SK-N-MC (cell line): ENCODE data around the gene SKOR2.
A peak's percentile ranks its signal among the peaks of the same experiment; 100 is the strongest.

Experiments used
- DNase-seq: peaks from one replicate; pipeline ENCODE4 v3.0.0-alpha.2; 2011; ENCODE audit warnings: low read depth, low spot score
- H3K27ac ChIP-seq: fragments of 200-600 bp; sonication (generic); 2 replicates; pipeline ENCODE4 v1.5.1; 2016; ENCODE audit warnings: mixed run types
- H3K36me3 ChIP-seq: fragments of 200-600 bp; sonication (generic); 2 replicates; pipeline ENCODE4 v1.6.1; 2017; ENCODE audit warnings: antibody characterized with exemption, low read length, mixed read lengths; ENCODE audit not compliant: insufficient read depth
- H3K4me3 ChIP-seq: fragments of 200-600 bp; sonication (generic); 2 replicates; pipeline ENCODE4 v1.5.1; 2016
- H3K9ac ChIP-seq: fragments of 200-600 bp; sonication (generic); 2 replicates; pipeline ENCODE4 v1.8.0; 2017; ENCODE audit warnings: mixed run types, mixed read lengths; ENCODE audit not compliant: insufficient read length
- H3K9me3 ChIP-seq: fragments of 200-600 bp; sonication (generic); 2 replicates; pipeline ENCODE4 v1.6.1; 2017; ENCODE audit warnings: low read depth, mild to moderate bottlenecking, antibody characterized with exemption, low read length, moderate library complexity, mixed read lengths
- EZH2 ChIP-seq: fragments of 200-600 bp; sonication (generic); IDR thresholded peaks from one replicate; pipeline ENCODE4 v1.6.1; 2017; ENCODE audit warnings: antibody characterized with exemption
- FOXP2 ChIP-seq: optimal IDR thresholded peaks from 2 replicates; pipeline ENCODE3; 2011; ENCODE audit warnings: mild to moderate bottlenecking, moderate library complexity; ENCODE audit not compliant: insufficient read depth; ENCODE audit errors: extremely low read length, control extremely low read depth
- POLR2AphosphoS5 ChIP-seq: IDR thresholded peaks from 2 replicates; pipeline ENCODE4 v1.6.1; 2012; ENCODE audit warnings: mild to moderate bottlenecking, low read depth, low read length, borderline replicate concordance

Gene SKOR2

GRCh38 chr18:47261902-47262300 is 10.4 kb upstream of the SKOR2 start:
- no peak for DNase-seq
- TF ChIP-seq EZH2 = no peak
- TF ChIP-seq FOXP2 = no peak
- TF ChIP-seq POLR2AphosphoS5 = no peak
- H3K4me3 ChIP-seq = no peak overlapping the region
- H3K9me3 ChIP-seq = no peaks in the 10 kb centered on the region
- no peak overlapping the region for H3K27ac ChIP-seq
- no peak overlapping the region for H3K9ac ChIP-seq
- no peaks in the 10 kb centered on the region for H3K36me3 ChIP-seq

GRCh38 chr18:47260924-47261701 is 9.7 kb upstream of the SKOR2 start:
- Histone ChIP-seq H3K4me3 (no peak overlapping the region), H3K27ac (no peak overlapping the region), H3K36me3 (no peaks in the 10 kb centered on the region), H3K9ac (no peak overlapping the region), H3K9me3 (no peaks in the 10 kb centered on the region)
- TF ChIP-seq POLR2AphosphoS5 (no peak), EZH2 (no peak), FOXP2 (no peak)
- no peak for DNase-seq

- H3K4me3 ChIP-seq = no peak overlapping the region
- H3K9me3 ChIP-seq = no peaks in the 10 kb centered on the region
- no peak for DNase-seq
- H3K36me3 ChIP-seq = no peaks in the 10 kb centered on the region
- TF ChIP-seq EZH2 (no peak), POLR2AphosphoS5 (no peak), FOXP2 (no peak)
- no peak overlapping the region for H3K27ac ChIP-seq
- H3K9ac ChIP-seq = no peak overlapping the region
Observed at GRCh38 chr18:47260120-47260923, 8.9 kb upstream of the SKOR2 start.

- Histone ChIP-seq H3K4me3 (no peak overlapping the region), H3K27ac (no peak overlapping the region), H3K9me3 (no peaks in the 10 kb centered on the region), H3K9ac (no peak overlapping the region), H3K36me3 (no peaks in the 10 kb centered on the region)
- DNase-seq = no peak
- no peak for TF ChIP-seq POLR2AphosphoS5
- peak; percentile 10 for TF ChIP-seq FOXP2
Observed at GRCh38 chr18:47254341-47254939, 3.0 kb upstream of the SKOR2 start.

GRCh38 chr18:47253101-47253654 is 1.7 kb upstream of the SKOR2 start:
- Histone ChIP-seq H3K36me3 (no peaks in the 10 kb centered on the region), H3K4me3 (no peak overlapping the region), H3K9me3 (no peaks in the 10 kb centered on the region), H3K27ac (no peak overlapping the region), H3K9ac (no peak overlapping the region)
- no peak for DNase-seq
- TF ChIP-seq FOXP2 (no peak), EZH2 (no peak), POLR2AphosphoS5 (no peak)

GRCh38 chr18:47250391-47251046 is 941 bp downstream of the SKOR2 start:
- H3K27ac ChIP-seq = no peak overlapping the region
- H3K36me3 ChIP-seq = no peaks in the 10 kb centered on the region
- no peaks in the 10 kb centered on the region for H3K9me3 ChIP-seq
- H3K9ac ChIP-seq = no peak overlapping the region
- no peak for DNase-seq
- TF ChIP-seq FOXP2 (no peak), EZH2 (no peak), POLR2AphosphoS5 (no peak)
- no peak overlapping the region for H3K4me3 ChIP-seq

GRCh38 chr18:47249314-47249981 is 2.0 kb downstream of the SKOR2 start:
- no peak overlapping the region for H3K27ac ChIP-seq
- TF ChIP-seq POLR2AphosphoS5 = no peak

More at GRCh38 chr18:47249314-47249981, 2.0 kb downstream of the SKOR2 start:
- H3K36me3 ChIP-seq = no peaks in the 10 kb centered on the region
- H3K4me3 ChIP-seq = no peak overlapping the region
- no peak for DNase-seq
- no peak overlapping the region for H3K9ac ChIP-seq
- H3K9me3 ChIP-seq = no peaks in the 10 kb centered on the region
